H1 (cell line): Measurements from ENCODE around the gene NRXN3. TPM values are rescaled to one million over a fixed set of nuclear protein-coding genes. Genes with fewer than 3 reads are reported as not detected.

ENCODE experiments used
- ASH2L ChIP-seq: fragments of 200-600, 300-600 bp; sonication (generic); IDR thresholded peaks from one replicate; pipeline ENCODE4 v1.7.1; 2017; ENCODE audit warnings: low read length
- polyA plus RNA-seq, 7 experiments: library from polyadenylated mRNA; depleted of rRNA in 3 of 7; stranded (reverse) in 5 of 7; unstranded in 2 of 7; fragments of >200 nt in 5 of 7; fragments of 200-250 nt in 2 of 7; gene quantifications; 1 replicate in 5 of 7; 2 replicates in 1 of 7; 4 replicates in 1 of 7; pipeline versions ENCODE4 v1.2.1 to v1.2.3, GENCODE V29; 2011 to 2013; ENCODE audit warnings: missing spikeins in 2 of 7, mixed read lengths in 2 of 7
- total RNA-seq: library from RNA; stranded (reverse); fragmentation: NEBNext Ultra II Directional; extraction: Animal tissue kit (Norgen Biotek cat#: 25700); gene quantifications from 2 replicates; pipeline ENCODE4 v1.2.1, GENCODE V29; 2021
- TF ChIP-seq, protein P1 (sequence below), 3 experiments: IDR thresholded peaks; 1 replicate in 2 of 3; 2 replicates in 1 of 3; pipeline versions ENCODE4 v1.5.1 to v1.6.1; 2011; ENCODE audit warnings: low read length in 3 of 3, mild to moderate bottlenecking in 3 of 3, inconsistent platforms in 2 of 3, low read depth in 1 of 3, moderate library complexity in 1 of 3; ENCODE audit not compliant: insufficient read depth in 1 of 3; ENCODE audit errors: control extremely low read depth in 1 of 3
- TF ChIP-seq, protein P2 (sequence below): IDR thresholded peaks from 2 replicates; pipeline ENCODE4 v1.6.1; 2011; ENCODE audit warnings: low read length, improper control_type of control experiment

NRXN3 gene
- total and polyA plus RNA-seq, 2 of the 8 experiments (the other 6 are each of a cell fraction or from before 2014, with no cell fraction given), result 2.6 to 4.1 TPM

DNA sequence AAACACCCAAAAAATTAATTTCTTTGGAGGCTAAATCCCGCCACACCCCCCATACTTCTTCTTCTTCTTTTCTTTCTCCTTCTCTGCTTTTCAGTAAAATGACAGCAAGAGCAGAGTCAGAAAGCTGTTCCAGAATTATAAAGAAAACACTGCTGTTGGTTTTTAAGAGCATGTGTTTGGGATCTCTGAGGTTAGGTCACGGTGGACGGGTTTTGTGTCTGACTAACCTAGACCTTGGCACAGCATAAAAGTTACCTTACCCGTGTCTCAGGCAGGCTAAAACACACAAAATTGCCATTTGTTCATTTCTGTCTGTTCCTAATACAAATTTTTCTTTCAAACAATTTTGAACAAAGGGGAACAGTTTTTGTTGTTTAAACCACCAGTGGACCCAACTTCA lies 540.8 kb downstream of the NRXN3 start (continued):
- TF ChIP-seq, protein P1, sequence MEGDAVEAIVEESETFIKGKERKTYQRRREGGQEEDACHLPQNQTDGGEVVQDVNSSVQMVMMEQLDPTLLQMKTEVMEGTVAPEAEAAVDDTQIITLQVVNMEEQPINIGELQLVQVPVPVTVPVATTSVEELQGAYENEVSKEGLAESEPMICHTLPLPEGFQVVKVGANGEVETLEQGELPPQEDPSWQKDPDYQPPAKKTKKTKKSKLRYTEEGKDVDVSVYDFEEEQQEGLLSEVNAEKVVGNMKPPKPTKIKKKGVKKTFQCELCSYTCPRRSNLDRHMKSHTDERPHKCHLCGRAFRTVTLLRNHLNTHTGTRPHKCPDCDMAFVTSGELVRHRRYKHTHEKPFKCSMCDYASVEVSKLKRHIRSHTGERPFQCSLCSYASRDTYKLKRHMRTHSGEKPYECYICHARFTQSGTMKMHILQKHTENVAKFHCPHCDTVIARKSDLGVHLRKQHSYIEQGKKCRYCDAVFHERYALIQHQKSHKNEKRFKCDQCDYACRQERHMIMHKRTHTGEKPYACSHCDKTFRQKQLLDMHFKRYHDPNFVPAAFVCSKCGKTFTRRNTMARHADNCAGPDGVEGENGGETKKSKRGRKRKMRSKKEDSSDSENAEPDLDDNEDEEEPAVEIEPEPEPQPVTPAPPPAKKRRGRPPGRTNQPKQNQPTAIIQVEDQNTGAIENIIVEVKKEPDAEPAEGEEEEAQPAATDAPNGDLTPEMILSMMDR (IDR thresholded peaks at IDR 0.05; ENCODE audit: control extremely low read depth in 1 of 3, insufficient read depth in 1 of 3, low read depth in 1 of 3, low read length in 3 of 3), result no peak
- TF ChIP-seq ASH2L, result no peak
- TF ChIP-seq, protein P2, sequence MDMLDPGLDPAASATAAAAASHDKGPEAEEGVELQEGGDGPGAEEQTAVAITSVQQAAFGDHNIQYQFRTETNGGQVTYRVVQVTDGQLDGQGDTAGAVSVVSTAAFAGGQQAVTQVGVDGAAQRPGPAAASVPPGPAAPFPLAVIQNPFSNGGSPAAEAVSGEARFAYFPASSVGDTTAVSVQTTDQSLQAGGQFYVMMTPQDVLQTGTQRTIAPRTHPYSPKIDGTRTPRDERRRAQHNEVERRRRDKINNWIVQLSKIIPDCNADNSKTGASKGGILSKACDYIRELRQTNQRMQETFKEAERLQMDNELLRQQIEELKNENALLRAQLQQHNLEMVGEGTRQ, result no peak
